IMR-90 (cell line): ENCODE measurements around the gene COLEC12. TPM values are rescaled to one million over a fixed set of nuclear protein-coding genes. Genes with fewer than 3 reads are reported as not detected.

Experiments used
- ATAC-seq: fragments of 200-7000 bp; cut with Tn5 transposase; 2 replicates; pipeline ENCODE4 v1.9.1; 2020; ENCODE audit warnings: low read depth, mild to moderate bottlenecking, moderate library complexity
- BruUV-seq: library from RNA; stranded (reverse); fragments of 400-500 nt; replicated peaks from 2 replicates; lab custom pipeline; 2021; lab: Mats Ljungman, UMichigan
- CTCF ChIA-PET: fragments of 300-600 bp; formaldehyde crosslinking; extraction: SDS; loops from one replicate; lab custom pipeline; 2021; ENCODE audit warnings: antibody characterized with exemption; lab: Yijun Ruan, JAX
- POLR2A ChIA-PET: fragments of 300-600 bp; sonication (Branson Sonifier 250); formaldehyde crosslinking; loops from one replicate; lab custom pipeline; 2022; ENCODE audit warnings: antibody characterized with exemption; ENCODE audit not compliant: unreplicated experiment; lab: Charles Lee
- DNase-seq: peaks from one replicate; pipeline ENCODE4 v3.0.0; 2013
- H2AFZ ChIP-seq: replicated peaks from 2 replicates; pipeline ENCODE3; 2013; ENCODE audit warnings: low read length, mild to moderate bottlenecking; ENCODE audit not compliant: poor library complexity
- H2AK5ac ChIP-seq: 2 replicates; pipeline ENCODE4 v1.6.1; 2013; ENCODE audit warnings: low read depth, low read length, inconsistent platforms
- H2AK9ac ChIP-seq: replicated peaks from 2 replicates; pipeline ENCODE3; 2013; ENCODE audit warnings: mild to moderate bottlenecking, low read depth, low read length, moderate library complexity; ENCODE audit not compliant: poor library complexity
- H2BK120ac ChIP-seq: 2 replicates; pipeline ENCODE4 v1.6.1; 2013; ENCODE audit warnings: low read depth, low read length, inconsistent platforms
- H2BK15ac ChIP-seq: 3 replicates; pipeline ENCODE4 v1.6.1; 2013; ENCODE audit warnings: low read depth, low read length, inconsistent platforms
- H2BK20ac ChIP-seq: 2 replicates; pipeline ENCODE4 v1.6.1; 2013; ENCODE audit warnings: low read depth, mild to moderate bottlenecking, inconsistent platforms, low read length, moderate library complexity
- H2BK5ac ChIP-seq: 2 replicates; pipeline ENCODE4 v1.6.1; 2013; ENCODE audit warnings: mild to moderate bottlenecking, low read depth, low read length, inconsistent platforms; ENCODE audit not compliant: poor library complexity, severe bottlenecking
- H3K14ac ChIP-seq: replicated peaks from 2 replicates; pipeline ENCODE4 v1.6.1; 2013; ENCODE audit warnings: low read depth, low read length, inconsistent platforms
- H3K18ac ChIP-seq: 2 replicates; pipeline ENCODE4 v1.6.1; 2013; ENCODE audit warnings: low read depth, low read length, control low read depth
- H3K23ac ChIP-seq: 2 replicates; pipeline ENCODE4 v1.6.1; 2013; ENCODE audit warnings: low read depth, low read length, inconsistent platforms
- H3K27ac ChIP-seq: 2 replicates; pipeline ENCODE4 v1.5.1; 2013; ENCODE audit warnings: mild to moderate bottlenecking, control low read depth, low read length; ENCODE audit not compliant: insufficient read depth
- H3K27me3 ChIP-seq: 2 replicates; pipeline ENCODE4 v1.6.1; 2013; ENCODE audit warnings: low read length; ENCODE audit not compliant: control insufficient read depth, insufficient read depth
- H3K36me3 ChIP-seq: 2 replicates; pipeline ENCODE4 v1.6.1; 2013; ENCODE audit warnings: low read length, mixed read lengths; ENCODE audit not compliant: control insufficient read depth, insufficient read depth
- H3K4ac ChIP-seq: 2 replicates; pipeline ENCODE4 v1.6.1; 2013; ENCODE audit warnings: low read depth, low read length, inconsistent platforms
- H3K4me1 ChIP-seq: 2 replicates; pipeline ENCODE4 v1.6.1; 2013; ENCODE audit warnings: low read length, mixed read lengths; ENCODE audit not compliant: control insufficient read depth, insufficient read depth
- H3K4me2 ChIP-seq: 2 replicates; pipeline ENCODE4 v1.6.1; 2013; ENCODE audit warnings: low read depth, mild to moderate bottlenecking, control low read depth, low read length, moderate library complexity
- H3K4me3 ChIP-seq: 2 replicates; pipeline ENCODE4 v1.5.1; 2013; ENCODE audit warnings: low read depth, mild to moderate bottlenecking, control low read depth, low read length, moderate library complexity; ENCODE audit not compliant: insufficient read depth
- H3K56ac ChIP-seq: 2 replicates; pipeline ENCODE4 v1.6.1; 2013; ENCODE audit warnings: low read length, inconsistent platforms; ENCODE audit not compliant: insufficient read depth; ENCODE audit errors: extremely low read depth
- H3K79me1 ChIP-seq, 2 experiments: 2 replicates each; pipeline ENCODE4 v1.6.1; 2013; ENCODE audit warnings: low read length in 2 of 2, inconsistent platforms in 1 of 2, low read depth in 1 of 2
- H3K9ac ChIP-seq: 2 replicates; pipeline ENCODE4 v1.6.1; 2013; ENCODE audit warnings: low read depth, low read length, control low read depth
- H3K9me1 ChIP-seq: 2 replicates; pipeline ENCODE4 v1.6.1; 2013; ENCODE audit warnings: low read length, inconsistent platforms; ENCODE audit not compliant: insufficient read depth
- H3K9me3 ChIP-seq: 2 replicates; pipeline ENCODE4 v1.6.1; 2013; ENCODE audit warnings: low read length; ENCODE audit not compliant: control insufficient read depth, insufficient read depth
- H4K20me1 ChIP-seq: 2 replicates; pipeline ENCODE4 v1.6.1; 2013; ENCODE audit warnings: low read length, inconsistent platforms; ENCODE audit not compliant: insufficient read depth
- H4K5ac ChIP-seq: 2 replicates; pipeline ENCODE4 v1.6.1; 2013; ENCODE audit warnings: mild to moderate bottlenecking, low read depth, low read length, control low read depth
- H4K8ac ChIP-seq, 2 experiments: 2 replicates each; pipeline ENCODE4 v1.6.1; 2013; ENCODE audit warnings: low read depth in 2 of 2, low read length in 2 of 2, control low read depth in 1 of 2, inconsistent platforms in 1 of 2
- H4K91ac ChIP-seq: 2 replicates; pipeline ENCODE4 v1.6.1; 2013; ENCODE audit warnings: low read depth, low read length, inconsistent platforms; ENCODE audit not compliant: insufficient read depth
- CTCF ChIP-seq: conservative IDR thresholded peaks from 2 replicates; pipeline ENCODE4 v1.5.1; 2012; ENCODE audit warnings: mild to moderate bottlenecking, low read depth, low read length, improper control_type of control experiment
- MAFK ChIP-seq: IDR thresholded peaks from 2 replicates; pipeline ENCODE4 v1.6.1; 2012; ENCODE audit warnings: low read depth, low read length, improper control_type of control experiment
- MAZ ChIP-seq: IDR thresholded peaks from 2 replicates; pipeline ENCODE4 v1.6.1; 2012; ENCODE audit warnings: low read depth, mild to moderate bottlenecking, low read length, improper control_type of control experiment, moderate library complexity, borderline replicate concordance
- MXI1 ChIP-seq: IDR thresholded peaks from 2 replicates; pipeline ENCODE4 v1.6.1; 2012; ENCODE audit warnings: low read depth, mild to moderate bottlenecking, low read length, moderate library complexity, borderline replicate concordance
- POLR2A ChIP-seq: IDR thresholded peaks from 2 replicates; pipeline ENCODE4 v1.6.1; 2012; ENCODE audit warnings: mild to moderate bottlenecking, low read depth, low read length
- RAD21 ChIP-seq: IDR thresholded peaks from 2 replicates; pipeline ENCODE4 v1.6.1; 2012; ENCODE audit warnings: low read length, improper control_type of control experiment
- USF2 ChIP-seq: fragments of 150-350 bp; IDR thresholded peaks from 2 replicates; pipeline ENCODE4 v1.6.1; 2017; ENCODE audit warnings: mild to moderate bottlenecking, antibody characterized with exemption, low read length, low read depth
- whole genome bisulfite sequencing, 2 experiments: methylation state at CpG; one replicate each; pipeline versions ENCODE4 v1.1.5 to v1.1.7; 2013; ENCODE audit warnings: missing lambda C conversion rate in 2 of 2; ENCODE audit not compliant: insufficient read length in 1 of 2; ENCODE audit errors: extremely low coverage in 2 of 2; 5-methylcytosine and 5-hydroxymethylcytosine counted together
- dilution Hi-C: fragments of 300-500 bp; cut with HindIII; formaldehyde crosslinking; loops from one replicate; pipeline ENCODE4 v1.14.3; 2018; ENCODE audit warnings: low sequenced_read_pairs; ENCODE audit not compliant: unreplicated experiment
- in situ Hi-C: fragments of 300-500 bp; cut with MboI; formaldehyde crosslinking; loops from 3 replicates; pipeline ENCODE4 v1.14.3; 2019; ENCODE audit warnings: low sequenced_read_pairs, inconsistent platforms, mixed read lengths
- intact Hi-C: fragments of 100-400 bp; cut with micrococcal nuclease; formaldehyde crosslinking; loops from 2 replicates; pipeline ENCODE4 v1.10.0; 2022
- polyA plus RNA-seq, 3 experiments: library from polyadenylated mRNA; depleted of rRNA; stranded (reverse); fragments of >200 nt; gene quantifications; 2 replicates each; pipeline ENCODE4 v1.2.3, GENCODE V29; 2012; ENCODE audit warnings: low replicate concordance in 1 of 3
- total RNA-seq: library from RNA; depleted of rRNA; stranded (reverse); fragments of >200 nt; gene quantifications from 2 replicates; pipeline ENCODE4 v1.2.3, GENCODE V29; 2012

The COLEC12 gene
- total and polyA plus RNA-seq, 2 of the 4 experiments (the other 2 are of a cell fraction), result 1.0 to 2.3 TPM

GRCh38 chr18:388200-388599 lies 112.3 kb downstream of the COLEC12 start:
- ATAC-seq (no peak), DNase-seq (no peak)
- Histone ChIP-seq H3K9me1 (no peaks in the 10 kb centered on the region), H2AFZ (no peak overlapping the region), H3K18ac (no peak overlapping the region), H2BK15ac (no peak overlapping the region), H3K9ac (no peak overlapping the region), H2BK120ac (no peak overlapping the region), H2BK5ac (no peak overlapping the region), H4K5ac (no peak overlapping the region), H3K56ac (no peak overlapping the region), H3K36me3 (no peaks in the 10 kb centered on the region), H3K9me3 (no peaks in the 10 kb centered on the region), H4K8ac (no peak overlapping the region), H3K4ac (no peak overlapping the region), H4K20me1 (no peaks in the 10 kb centered on the region), H3K27ac (no peak overlapping the region), H3K27me3 (peaks cover 4% of the 10 kb centered on the region; the same call in 1 of the 2 replicates), H2AK5ac (no peak overlapping the region), H3K4me1 (no peaks in the 10 kb centered on the region), H3K4me3 (no peak overlapping the region), H3K14ac (no peak overlapping the region), H3K23ac (no peak overlapping the region), H3K79me1 (no peaks in the 10 kb centered on the region), H3K4me2 (no peak overlapping the region), H2BK20ac (no peak overlapping the region), H2AK9ac (no peak overlapping the region), H4K91ac (no peak overlapping the region)
- TF ChIP-seq POLR2A (no peak), CTCF (no peak), MAFK (no peak), MXI1 (no peak), USF2 (no peak), RAD21 (no peak), MAZ (no peak)
- in situ Hi-C loops (no loop called here), dilution Hi-C loops (no loop called here), intact Hi-C loops (no loop called here)
- ChIA-PET CTCF (interaction anchor here (0.7 to 1.5 kb wide), 4 partner anchors 10 to 226 kb away, joined by 3 to 5 read pairs (median 4); no protein-coding TSS in a partner anchor), POLR2A (no interaction called here)
- 78% methylated on average over 1 of the region's 5 CpGs; no CpG with 5 or more reads in 1 of the 2 experiments for WGBS, 2 experiments
- BruUV-seq, result no TSS peak
